Sciatic nerve (tissue), 2 donors: ENCODE data around the gene ASB2. TPM values are rescaled to one million over a fixed set of nuclear protein-coding genes. Genes with fewer than 3 reads are reported as not detected.

Experiments
- ATAC-seq: fragments of 200-7000 bp; cut with Tn5 transposase; one replicate; pipeline ENCODE4 v1.9.1; 2020; ENCODE audit warnings: mild to moderate bottlenecking, moderate library complexity
- DNase-seq: peaks from one replicate; pipeline ENCODE4 v3.0.0-alpha.2; 2020; ENCODE audit warnings: low spot score
- intact Hi-C: fragments of 100-400 bp; cut with DNase I; formaldehyde crosslinking; loops from one replicate; pipeline ENCODE4 v1.14.2; 2022
- microRNA-seq: library from miRNA; unstranded; fragments of <30 nt; microRNA quantifications from one replicate; pipeline ENCODE4 v1.2.0, GENCODE V29; 2020
- total RNA-seq: library from RNA; stranded (reverse); fragmentation: NEBNext Ultra II Directional; extraction: Animal tissue kit (Norgen Biotek cat#: 25700); gene quantifications from one replicate; pipeline ENCODE4 v1.2.1, GENCODE V29; 2021
- donor health status: DM: no; HTN: no; CAD: no.
- donor health status: DM: no; HTN: no; CAD: no.

Gene ASB2
- total RNA-seq, 1 donor from 2014 or later: 1.4 TPM

GRCh38 chr14:93898081-93898611 lies 78.2 kb downstream of the ASB2 start:
- no peak for ATAC-seq
- no peak for DNase-seq
- intact Hi-C loops: loop anchor here (10.0 kb wide), 1 partner anchor 243 kb away; no protein-coding TSS in a partner anchor

GRCh38 chr14:93897476-93897845 lies 78.9 kb downstream of the ASB2 start:
- ATAC-seq (no peak), DNase-seq (no peak)
- intact Hi-C loops: loop anchor here (10.0 kb wide), 1 partner anchor 243 kb away; no protein-coding TSS in a partner anchor

DNA sequence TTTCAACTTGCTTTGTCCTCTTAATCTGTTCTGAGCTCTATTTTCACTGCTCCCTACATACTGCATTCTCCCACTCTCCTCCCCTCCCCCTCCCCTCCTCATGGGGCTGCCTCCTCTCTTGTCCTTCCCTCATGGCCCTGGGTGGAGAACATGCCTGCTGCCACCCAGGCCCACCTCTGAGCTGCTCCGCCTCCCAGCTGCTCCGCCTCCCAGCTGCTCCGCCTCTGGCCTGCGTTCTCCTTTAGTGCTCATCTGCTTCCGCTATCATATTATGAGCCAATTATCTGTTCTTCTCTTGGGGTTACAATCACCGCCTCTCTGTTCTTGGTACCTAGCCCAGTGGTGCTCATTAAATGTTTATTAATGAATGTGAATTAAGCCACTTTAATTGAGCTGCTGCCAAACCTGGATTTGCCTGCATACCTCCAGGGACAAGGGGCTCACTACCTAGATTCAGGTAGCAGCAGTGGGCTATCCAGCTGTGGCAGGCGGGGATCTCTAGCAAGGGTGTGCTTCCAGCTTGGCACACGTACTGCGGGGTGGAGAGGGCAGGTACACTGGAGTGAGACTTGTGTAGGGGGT lies 81.3 kb downstream of the ASB2 start:
- intact Hi-C loops: loop anchor here (10.0 kb wide), 1 partner anchor 240 kb away; no protein-coding TSS in a partner anchor
- DNase-seq: no peak
- no peak for ATAC-seq

- intact Hi-C loops: loop anchor here (10.0 kb wide), 1 partner anchor 239 kb away; no protein-coding TSS in a partner anchor
- ATAC-seq (peak; percentile 44), DNase-seq (no peak)
These were observed 82.6 kb downstream of the ASB2 start for GRCh38 chr14:93893661-93894261.

DNA sequence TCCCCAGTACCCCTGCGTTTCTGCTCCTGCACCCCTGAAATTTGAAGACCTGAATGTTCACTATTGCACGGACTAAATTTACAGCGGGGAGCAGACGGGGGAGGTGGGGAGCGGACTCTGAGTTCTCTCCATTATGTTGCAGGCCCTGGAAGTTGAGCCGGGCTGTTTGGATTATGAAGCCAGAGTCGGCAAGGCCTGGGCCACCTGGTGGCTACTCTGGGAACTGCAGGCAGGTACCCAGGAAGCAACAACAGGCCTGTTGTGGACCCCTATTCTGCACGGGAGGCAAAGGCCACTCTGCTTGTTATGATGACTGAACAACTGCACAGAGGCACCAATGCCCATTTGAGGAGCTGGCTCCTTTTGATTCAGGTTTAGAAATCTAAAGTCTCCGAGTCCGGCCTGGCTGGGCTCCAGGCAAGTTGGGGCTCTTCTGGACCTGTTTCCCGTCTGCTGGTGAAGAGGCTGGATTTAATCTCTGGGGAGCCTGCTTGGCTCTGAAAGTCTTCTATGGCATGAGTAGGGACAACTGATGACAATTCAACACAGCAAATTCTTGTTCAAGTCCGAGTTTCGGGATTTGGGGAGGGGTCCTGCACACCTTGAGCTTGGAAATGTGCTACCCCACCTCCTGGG lies 83.3 kb downstream of the ASB2 start:
- DNase-seq: peak; percentile 89
- intact Hi-C loops: loop anchor here (10.0 kb wide), 1 partner anchor 238 kb away; no protein-coding TSS in a partner anchor
- ATAC-seq: peak; percentile 81

DNA sequence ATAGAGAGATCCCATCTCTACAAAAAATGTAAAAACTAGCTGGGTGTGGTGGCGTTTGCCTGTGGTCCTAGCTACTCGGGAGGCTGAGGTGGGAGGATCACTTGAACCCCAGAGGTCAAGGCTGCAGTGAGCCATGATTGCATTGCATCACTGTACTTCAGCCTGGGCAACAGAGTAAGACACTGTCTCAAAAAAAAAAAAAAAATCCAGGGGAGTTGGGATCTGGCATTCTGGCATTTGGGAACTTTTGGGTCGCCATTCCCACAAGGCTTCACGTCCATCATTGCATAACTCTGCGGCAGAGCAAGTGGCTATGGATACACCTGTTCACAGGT lies 83.9 kb downstream of the ASB2 start:
- ATAC-seq (no peak), DNase-seq (no peak)
- intact Hi-C loops: loop anchor here (10.0 kb wide), 1 partner anchor 238 kb away; no protein-coding TSS in a partner anchor

GRCh38 chr14:93891756-93892504 lies 84.4 kb downstream of the ASB2 start:
- intact Hi-C loops: loop anchor here (10.0 kb wide), 1 partner anchor 237 kb away; no protein-coding TSS in a partner anchor
- ATAC-seq (no peak), DNase-seq (no peak)

GRCh38 chr14:93889739-93890483 lies 86.5 kb downstream of the ASB2 start:
- ATAC-seq (no peak), DNase-seq (no peak)
- intact Hi-C loops: loop anchor here (10.0 kb wide), 1 partner anchor 235 kb away; no protein-coding TSS in a partner anchor

GRCh38 chr14:93888995-93889394 lies 87.4 kb downstream of the ASB2 start:
- no peak for ATAC-seq
- no peak for DNase-seq
- intact Hi-C loops: no loop called here

GRCh38 chr14:93884950-93885349 lies 91.4 kb downstream of the ASB2 start:
- ATAC-seq (no peak), DNase-seq (no peak)
- intact Hi-C loops: no loop called here

Small RNAs within 50 kb of the gene (microRNA-seq; reads per million reads assigned to microRNA genes)
- gene MIR4506: not detected

Other genes starting within 250 kb of the ASB2 start
- 73.3 TPM for gene PRIMA1, start 188.1 kb downstream of the ASB2 start, total RNA-seq
- gene FAM181A, start 49.2 kb downstream of the ASB2 start, total RNA-seq: not detected
- gene CCDC197, start 20.7 kb upstream of the ASB2 start, total RNA-seq: not detected
- gene OTUB2, start 49.8 kb upstream of the ASB2 start, total RNA-seq: 0.80 TPM
- 181 TPM for gene DDX24, start 104.6 kb upstream of the ASB2 start, total RNA-seq
- 20.5 TPM for gene IFI27L1, start 104.7 kb upstream of the ASB2 start, total RNA-seq
- 219 TPM for gene IFI27, start 134.2 kb upstream of the ASB2 start, total RNA-seq
- gene IFI27L2, start 153.0 kb upstream of the ASB2 start, total RNA-seq: 85.4 TPM
- gene PPP4R4, start 197.8 kb upstream of the ASB2 start, total RNA-seq: 1.0 TPM